Right renal cortex interstitium (tissue), 3 donors: ENCODE data around the gene MBD3L2B. TPM values are rescaled to one million over a fixed set of nuclear protein-coding genes. Genes with fewer than 3 reads are reported as not detected.

ENCODE experiments used
- DNase-seq, 3 donors: peaks; one replicate each; pipeline ENCODE4 v3.0.0-alpha.2; 2013; ENCODE audit warnings: low read depth in 3 of 3, low spot score in 2 of 3
- polyA plus RNA-seq, 3 donors: library from polyadenylated mRNA; unstranded; fragments of 120-200 nt; gene quantifications; one replicate each; pipeline ENCODE4 v1.2.1, GENCODE V29; 2013; ENCODE audit not compliant: insufficient read length in 3 of 3

The MBD3L2B gene
- polyA plus RNA-seq, 3 donors = not detected

DNA sequence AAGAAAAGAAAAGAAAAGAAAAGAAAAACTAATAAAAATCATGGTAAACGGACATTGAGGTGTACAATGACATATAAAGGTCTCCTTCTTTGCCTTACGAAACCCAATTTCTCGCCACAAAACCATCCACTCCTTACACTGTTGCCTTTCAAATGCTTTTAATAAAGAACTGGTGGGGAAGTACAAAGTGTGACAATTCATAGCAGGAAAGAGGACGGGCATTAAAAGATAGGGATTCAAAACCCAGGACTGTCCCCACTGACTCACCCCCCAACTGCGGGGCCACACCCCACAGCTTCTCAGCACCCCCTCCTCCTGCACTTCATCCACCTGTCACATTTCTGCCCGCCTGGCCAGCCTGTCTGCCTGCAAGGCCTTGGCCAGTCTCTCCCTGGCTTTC, 2.4 kb downstream of the MBD3L2B start:
- no peak for DNase-seq

DNA sequence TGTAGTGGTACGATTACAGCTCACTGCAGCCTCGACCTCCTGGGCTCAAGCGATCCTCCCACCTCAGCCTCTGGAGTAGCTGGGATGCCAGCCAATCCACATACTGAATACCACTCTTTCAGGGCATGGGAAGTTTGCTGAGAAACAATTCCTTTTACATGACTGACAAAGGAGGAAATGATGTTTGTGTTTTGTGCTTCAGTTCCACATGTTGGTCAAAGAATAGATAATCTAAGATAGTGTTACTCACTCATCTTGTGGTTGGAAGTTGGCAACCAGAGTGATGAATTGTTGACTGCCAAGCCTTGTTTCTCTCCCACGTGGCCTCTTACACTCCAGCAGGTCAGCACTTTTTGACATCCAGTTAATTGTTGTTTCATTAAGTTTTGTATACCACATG, 7.6 kb downstream of the MBD3L2B start:
- DNase-seq = no peak

- DNase-seq = no peak
Observed at GRCh38 chr19:7010722-7011593, 10.3 kb downstream of the MBD3L2B start.

- DNase-seq = no peak
Observed at GRCh38 chr19:7007859-7008258, 13.4 kb downstream of the MBD3L2B start.

GRCh38 chr19:7006135-7006704, 15.0 kb downstream of the MBD3L2B start:
- DNase-seq = no peak

GRCh38 chr19:7004313-7004931, 16.8 kb downstream of the MBD3L2B start:
- DNase-seq = peak in 1 of 3 donors; percentile 5

DNA sequence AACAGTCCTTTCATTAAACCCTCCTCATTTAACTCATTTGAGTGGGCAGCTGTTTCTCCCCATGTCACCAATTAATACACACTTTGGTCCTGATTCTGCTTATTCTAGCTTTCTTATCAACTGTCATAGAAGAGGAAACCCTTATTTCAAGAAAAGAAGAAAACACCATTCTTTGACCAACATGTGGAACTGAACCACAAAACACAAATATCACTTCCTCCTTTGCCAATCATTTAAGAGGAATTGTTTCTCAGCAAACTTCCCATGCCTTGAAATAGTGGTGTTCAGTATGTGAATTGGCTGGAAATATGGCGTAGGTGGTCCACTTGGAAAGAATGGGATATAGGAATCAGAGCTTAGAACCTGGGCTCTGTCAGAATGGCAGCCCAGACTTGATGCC, 20.4 kb downstream of the MBD3L2B start:
- no peak for DNase-seq

- no peak for DNase-seq
Observed at GRCh38 chr19:7000333-7000732, 20.9 kb downstream of the MBD3L2B start.

DNA sequence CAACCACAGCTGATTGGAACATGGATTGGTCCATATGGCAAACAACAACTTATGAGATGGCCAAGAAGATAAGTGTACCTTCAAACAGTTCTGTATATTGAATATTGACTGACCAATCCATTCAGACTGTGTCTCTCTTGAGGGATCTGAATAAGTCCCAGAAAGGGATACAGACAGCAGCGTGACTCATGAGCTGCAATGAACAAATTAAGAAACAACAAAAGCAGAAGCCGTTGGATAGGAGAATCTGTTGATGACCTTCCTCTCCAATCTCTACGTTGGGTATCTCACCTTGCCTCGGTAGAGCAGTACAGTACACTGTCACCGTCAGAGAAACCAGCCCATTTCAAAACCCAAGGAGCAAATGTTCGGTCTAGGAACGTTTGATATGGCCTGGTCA, 21.3 kb downstream of the MBD3L2B start:
- no peak for DNase-seq

- no peak for DNase-seq
Observed at GRCh38 chr19:6997679-6998445, 23.4 kb downstream of the MBD3L2B start.

- DNase-seq = no peak
Observed at GRCh38 chr19:6996810-6997209, 24.4 kb downstream of the MBD3L2B start.

DNA sequence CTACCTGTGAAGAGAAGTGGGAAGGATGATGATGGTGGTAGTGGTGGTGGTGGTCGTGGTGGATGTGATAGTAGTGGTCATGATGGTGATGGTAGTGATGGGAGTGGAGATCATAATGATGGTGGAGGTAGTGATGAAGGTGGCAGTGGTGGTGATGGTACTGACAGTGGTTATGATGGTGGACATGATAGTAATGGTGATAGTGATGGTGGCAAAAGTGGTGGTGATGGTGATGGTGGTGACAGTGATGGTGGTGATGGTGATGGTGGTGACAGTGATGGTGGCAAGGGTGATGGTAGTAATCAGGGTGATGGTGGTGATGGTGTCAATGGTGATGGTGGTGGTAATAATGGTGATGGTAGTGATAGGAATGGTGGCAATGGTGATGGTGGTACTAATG, 26.2 kb downstream of the MBD3L2B start:
- no peak for DNase-seq

DNA sequence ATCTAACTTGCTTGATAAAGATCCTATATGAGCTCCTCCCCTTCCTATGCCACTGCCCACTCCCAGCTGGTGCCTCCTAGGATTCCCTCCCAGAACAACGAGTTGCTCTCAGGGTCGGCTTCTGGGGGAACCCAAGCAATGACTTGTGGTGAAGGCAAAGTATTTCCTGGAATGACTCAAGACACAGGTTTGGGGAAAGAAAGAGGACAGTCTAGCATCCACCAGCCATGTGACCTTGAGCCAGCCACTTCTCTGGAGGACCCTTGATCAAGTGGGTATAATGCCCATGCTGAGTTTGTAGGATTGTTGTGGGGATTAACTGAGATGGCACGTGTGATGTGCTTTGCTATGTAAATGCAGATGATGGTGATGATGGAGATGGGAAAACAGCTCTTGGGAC, 33.0 kb downstream of the MBD3L2B start:
- no peak for DNase-seq

GRCh38 chr19:6987850-6988249, 33.4 kb downstream of the MBD3L2B start:
- no peak for DNase-seq

GRCh38 chr19:6983448-6983847, 37.8 kb downstream of the MBD3L2B start:
- DNase-seq = no peak

GRCh38 chr19:6979399-6979798, 41.8 kb downstream of the MBD3L2B start:
- DNase-seq = no peak

GRCh38 chr19:6976197-6976596, 45.0 kb downstream of the MBD3L2B start:
- DNase-seq = no peak

DNA sequence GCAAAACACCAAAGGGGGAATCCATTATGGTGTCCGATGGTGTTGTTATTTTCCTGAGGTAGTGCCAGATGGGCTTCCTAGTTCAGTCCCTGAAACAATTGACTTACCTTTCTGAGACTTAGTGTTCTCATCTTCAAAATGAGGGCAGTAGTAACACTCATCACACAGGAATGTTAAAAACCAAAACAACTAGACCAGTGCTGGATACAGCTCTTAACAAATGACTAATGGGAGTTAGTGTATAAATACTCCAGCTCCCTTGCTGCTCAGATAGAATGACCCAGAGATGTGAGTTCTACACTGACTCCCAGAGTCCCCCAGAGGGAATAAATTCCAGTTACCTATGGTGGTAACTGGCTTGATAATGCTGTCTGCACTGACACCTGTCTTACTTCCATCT, 49.9 kb downstream of the MBD3L2B start:
- DNase-seq = no peak

DNA sequence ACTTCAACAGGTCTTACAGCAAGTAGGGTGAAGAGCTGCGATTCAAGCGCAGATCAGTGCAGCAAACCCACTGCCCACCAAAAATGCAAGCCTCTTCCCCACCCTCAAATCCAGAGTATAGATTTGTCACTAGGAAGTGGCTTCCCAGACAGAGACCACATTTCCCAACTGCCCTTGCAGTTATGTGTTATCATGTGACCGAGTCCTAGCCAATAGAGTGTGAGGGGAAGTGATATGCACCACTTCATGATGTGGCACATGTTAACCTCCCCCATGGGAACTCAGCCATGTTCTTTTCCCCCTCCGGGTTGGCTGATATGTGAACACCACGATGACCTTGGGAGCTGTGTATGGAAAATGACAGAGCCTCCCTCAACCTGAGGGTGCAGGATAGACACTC, 50.8 kb downstream of the MBD3L2B start:
- DNase-seq = no peak

- no peak for DNase-seq
Observed at GRCh38 chr19:6970021-6970420, 51.2 kb downstream of the MBD3L2B start.

GRCh38 chr19:6969490-6969889, 51.7 kb downstream of the MBD3L2B start:
- DNase-seq = no peak
